Activated CD8-positive, alpha-beta memory T cell treated with anti-CD3 and anti-CD28 coated beads, Interleukin-2, amount 50 U/mL, for 4 hours (primary cell): ENCODE results near the gene RABL3.
"Not testable (repeated sequence)": the region's sequence is repeated elsewhere in the genome, so short reads cannot be mapped to it uniquely, and the experiment has no call there.

Experiments
- DNase-seq: peaks from one replicate; pipeline ENCODE4 v3.0.0-alpha.2; 2020

The RABL3 gene

GRCh38 chr3:120742198-120742848 lies at the start of gene RABL3, which contains the start of gene GTF2E1:
TSS of gene RABL3 (minus strand) at chr3:120742516. CDS start at chr3:120742507, 9 bp downstream.
TSS of gene GTF2E1 (plus strand) at chr3:120742744. CDS start at chr3:120750553, 7,809 bp downstream.
- peak; percentile 96 for DNase-seq

DNA sequence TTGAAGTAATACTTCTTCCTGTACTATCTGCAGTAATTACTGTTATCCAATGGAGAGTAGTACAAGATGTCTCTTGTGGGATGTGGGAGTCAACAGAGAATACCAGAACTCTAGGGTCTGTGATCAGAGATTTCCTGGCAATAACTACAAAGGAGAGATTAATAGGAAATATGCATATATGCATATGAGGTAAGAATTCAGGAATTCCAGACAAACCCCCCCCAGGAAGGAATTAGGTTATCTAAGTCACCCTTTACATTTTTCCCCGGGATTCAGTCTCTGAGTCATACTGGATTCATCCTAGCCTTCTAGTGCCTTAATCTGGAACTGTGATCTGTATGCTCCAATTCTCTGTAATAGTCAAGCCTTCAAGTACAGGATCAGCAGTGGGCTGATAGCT lies 49.6 kb upstream of the RABL3 start:
- no peak for DNase-seq

DNA sequence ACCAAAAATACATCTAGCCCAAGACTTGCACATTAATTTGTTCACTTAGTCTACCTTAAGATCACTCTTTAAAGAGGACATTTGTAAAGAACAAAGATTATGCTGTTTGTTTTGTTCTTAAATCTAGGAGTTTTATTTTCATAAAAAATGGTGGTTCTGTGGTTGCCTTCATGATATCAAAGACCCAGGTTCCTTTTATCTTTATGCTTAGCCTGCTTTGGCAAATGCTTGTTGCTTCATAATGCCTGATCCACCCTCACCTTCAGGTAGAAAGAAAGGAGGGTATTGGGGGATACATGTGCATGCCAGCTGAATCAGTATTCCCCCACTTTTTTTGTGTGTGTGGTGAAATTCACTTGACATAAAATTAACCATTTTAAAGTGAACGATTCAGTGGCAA lies 48.7 kb upstream of the RABL3 start:
- DNase-seq = no peak

DNA sequence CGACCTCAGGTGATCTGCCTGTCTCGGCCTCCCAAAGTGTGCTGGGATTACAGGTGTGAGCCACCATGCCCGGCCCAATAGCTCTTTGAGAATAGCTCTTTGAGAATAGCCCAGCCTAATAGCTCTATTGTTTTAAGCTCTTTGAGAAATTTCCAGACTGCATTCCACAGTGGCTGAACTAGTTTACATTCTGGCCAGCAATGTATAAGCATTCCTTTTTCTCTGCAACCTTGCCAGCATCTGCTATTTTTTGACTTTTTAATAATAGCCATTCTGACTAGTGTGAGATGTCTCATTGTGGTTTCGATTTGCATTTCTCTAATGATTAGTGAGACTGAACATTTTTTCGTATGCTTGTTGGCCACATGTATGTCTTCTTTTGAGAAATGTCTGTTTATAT lies 43.5 kb upstream of the RABL3 start:
- not testable (repeated sequence) for DNase-seq

DNA sequence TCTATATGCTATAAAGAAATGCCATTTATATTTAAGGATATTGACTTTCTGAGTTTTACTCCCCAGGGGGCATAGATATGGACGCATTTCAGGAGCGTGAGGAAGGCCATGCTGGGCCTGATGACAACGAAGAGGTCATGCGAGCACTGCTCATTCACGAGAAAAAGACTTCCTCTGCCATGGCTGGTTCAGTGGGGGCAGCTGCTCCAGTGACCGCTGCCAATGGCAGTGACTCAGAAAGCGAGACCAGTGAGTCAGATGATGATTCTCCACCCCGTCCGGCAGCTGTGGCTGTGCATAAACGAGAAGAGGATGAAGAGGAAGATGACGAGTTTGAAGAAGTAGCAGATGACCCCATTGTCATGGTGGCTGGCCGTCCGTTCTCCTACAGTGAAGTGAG lies 38.7 kb upstream of the RABL3 start:
- no peak for DNase-seq

GRCh38 chr3:120778776-120779175 lies 36.5 kb upstream of the RABL3 start:
- no peak for DNase-seq

GRCh38 chr3:120775411-120775810 lies 33.1 kb upstream of the RABL3 start:
- DNase-seq = no peak

DNA sequence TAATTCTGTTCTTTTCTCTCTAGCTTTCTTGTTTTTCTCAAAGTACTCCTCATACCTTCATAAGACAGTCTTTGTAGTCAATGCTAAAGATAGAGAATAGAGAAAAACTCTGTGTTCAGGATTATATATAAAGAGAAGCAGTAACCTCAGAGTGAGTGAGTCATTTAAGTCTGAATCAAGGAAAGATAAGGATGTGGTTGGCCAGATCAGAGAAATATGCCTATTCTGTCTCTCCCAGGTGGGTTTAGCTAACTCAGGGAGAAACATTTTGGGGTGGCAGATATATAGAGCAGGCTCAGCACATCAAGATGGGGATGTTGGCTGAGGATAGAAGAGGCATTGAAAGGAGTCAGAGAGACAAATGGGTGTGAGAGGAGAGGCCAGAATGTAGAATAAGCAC lies 31.6 kb upstream of the RABL3 start:
- DNase-seq = no peak

DNA sequence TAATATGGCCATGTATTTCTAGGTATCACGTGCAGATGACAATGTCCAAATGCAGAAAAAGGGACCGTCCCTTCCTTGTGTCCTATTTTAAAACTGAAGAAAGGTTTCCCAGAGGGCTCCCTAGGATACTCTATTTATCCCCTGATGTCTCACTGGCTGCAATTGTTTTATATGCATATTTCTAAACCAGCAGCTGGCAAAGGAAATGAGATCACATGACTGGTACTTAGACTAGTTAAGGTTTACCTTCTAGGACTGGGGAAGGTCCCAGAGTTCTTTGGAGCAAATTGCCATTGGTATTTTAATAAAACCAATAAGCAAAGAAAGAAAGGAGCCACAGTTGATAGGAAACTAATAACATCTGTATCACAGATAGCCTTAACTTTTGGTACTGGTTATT lies 29.8 kb upstream of the RABL3 start:
- no peak for DNase-seq

GRCh38 chr3:120770891-120771290 lies 28.6 kb upstream of the RABL3 start:
- no peak for DNase-seq

DNA sequence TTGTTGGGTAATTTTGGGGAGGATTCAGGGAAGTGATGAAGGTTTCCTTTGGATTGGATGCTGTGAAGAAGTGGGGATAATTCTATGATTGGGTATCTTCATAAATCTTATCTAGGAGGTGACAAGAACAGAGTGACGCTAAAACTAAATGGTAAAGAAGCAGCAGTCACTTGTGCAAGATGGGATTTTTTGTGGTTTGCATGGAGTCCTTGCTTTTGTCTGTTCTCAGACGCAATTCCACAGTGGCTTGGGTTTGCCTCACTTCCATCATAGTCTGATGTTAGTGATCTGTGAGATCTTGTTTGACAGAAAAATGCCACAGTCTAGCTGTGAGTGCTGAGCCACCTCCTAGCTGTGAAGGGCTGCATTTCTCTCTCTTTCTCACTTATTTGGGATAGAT lies 27.1 kb upstream of the RABL3 start:
- DNase-seq = no peak

DNA sequence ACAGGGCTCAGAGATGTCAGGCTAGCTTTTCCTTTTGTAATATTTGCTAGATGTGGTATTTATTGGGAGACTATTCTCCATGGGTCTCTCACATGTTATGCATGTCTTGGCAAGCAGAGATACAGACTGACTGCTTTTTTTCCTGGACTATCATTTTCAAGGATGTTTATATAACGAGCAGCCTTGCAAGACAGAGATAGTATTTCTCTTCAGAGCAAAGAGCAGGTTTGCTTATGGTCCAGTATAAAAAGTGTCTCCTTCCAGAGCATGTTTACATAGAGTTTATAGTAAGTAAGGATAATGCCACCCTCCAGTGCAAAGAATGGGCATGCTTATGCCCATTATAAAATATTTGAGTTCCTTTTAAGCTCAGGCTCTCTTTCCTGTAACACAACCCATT lies 24.8 kb upstream of the RABL3 start:
- no peak for DNase-seq

DNA sequence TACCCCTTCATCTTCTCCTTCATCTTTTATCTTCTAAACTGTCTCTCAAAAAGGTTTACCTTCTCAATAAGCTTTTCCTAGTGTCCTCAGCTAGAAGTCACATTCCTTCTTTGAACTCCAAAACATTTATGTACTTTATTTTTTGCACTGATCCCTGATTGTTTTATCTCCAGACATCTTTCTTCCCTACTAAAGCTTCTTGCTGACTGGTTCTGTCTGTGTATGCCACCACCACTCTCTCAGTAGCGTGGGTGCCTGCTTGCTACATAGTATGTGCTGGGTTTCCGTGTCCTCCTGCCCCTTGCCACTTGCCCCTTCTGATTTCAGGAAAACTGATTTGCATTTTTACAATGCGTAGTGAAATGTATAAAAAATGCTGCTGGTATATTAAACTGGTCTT lies 24.3 kb upstream of the RABL3 start:
- DNase-seq = no peak

DNA sequence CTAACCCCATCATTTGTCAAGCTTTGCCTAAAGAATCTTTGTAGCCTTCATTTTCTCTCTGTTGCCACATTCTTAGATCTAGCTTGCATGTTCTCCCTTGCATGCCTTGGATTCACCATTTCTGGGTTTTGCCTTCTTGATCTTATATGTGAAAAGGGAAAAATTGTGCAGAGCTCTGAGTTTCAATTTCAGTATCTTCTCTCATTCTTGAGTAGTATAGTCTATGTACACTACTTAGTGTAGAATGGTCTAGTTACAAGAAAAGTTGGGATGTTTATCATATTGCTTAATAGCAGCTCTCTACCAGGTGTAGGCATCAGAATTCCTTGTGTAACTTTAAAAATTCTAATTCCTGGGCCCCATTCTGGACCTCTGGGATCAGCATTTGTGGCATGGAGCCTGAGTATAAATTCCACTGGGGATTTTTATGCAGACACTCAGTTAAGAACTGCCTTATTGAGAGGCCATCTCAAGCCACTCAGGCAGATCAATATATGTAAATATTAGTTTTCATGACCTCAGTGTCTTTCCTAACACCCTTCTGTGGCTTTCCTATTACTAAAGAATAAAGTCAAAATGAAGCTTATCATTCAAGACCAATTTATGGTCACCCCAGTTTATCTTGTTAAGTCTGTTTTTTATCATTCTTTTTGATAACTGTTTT lies 23.6 kb upstream of the RABL3 start:
- no peak for DNase-seq

DNA sequence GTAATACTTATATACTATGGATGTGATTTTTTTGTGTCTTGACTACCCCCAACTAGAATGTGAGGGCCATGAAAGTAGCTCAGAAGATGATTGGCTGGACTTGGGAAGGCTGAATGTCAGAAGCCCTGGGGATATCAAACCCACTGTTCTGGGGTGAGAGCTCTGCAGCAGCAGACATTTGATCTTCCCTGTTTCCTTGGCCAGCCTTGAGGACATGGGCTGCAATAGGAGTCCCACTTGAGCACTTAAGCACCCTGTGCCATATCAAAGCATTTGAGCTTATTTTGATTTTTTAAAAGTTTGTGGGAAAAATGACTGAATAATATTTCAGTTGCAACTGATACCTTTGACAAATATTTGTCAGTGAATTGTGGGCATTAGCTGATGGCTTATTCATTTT lies 21.9 kb upstream of the RABL3 start:
- DNase-seq = no peak

GRCh38 chr3:120763601-120764000 lies 21.3 kb upstream of the RABL3 start:
- DNase-seq = no peak

GRCh38 chr3:120762615-120763014 lies 20.3 kb upstream of the RABL3 start:
- DNase-seq = no peak

GRCh38 chr3:120758551-120758950 lies 16.2 kb upstream of the RABL3 start:
- not testable (repeated sequence) for DNase-seq

DNA sequence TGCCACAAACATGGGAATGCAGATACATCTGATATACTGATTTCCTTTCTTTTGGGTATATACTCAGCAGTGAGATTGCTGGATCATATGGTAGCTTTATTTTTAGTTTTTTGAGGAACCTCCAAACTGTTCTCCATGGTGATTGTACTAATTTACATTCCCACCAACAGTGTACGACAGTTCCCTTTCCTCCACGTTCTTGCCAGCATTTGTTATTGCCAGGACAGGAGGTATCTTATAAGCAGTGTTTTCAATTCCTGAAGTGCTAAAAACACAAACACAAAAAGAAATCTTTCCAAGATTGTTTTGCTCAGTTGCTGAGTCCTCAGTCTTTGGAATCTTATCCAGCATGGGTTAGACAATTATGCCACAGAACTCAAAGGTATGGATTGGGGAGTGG lies 13.7 kb upstream of the RABL3 start:
- DNase-seq = no peak

DNA sequence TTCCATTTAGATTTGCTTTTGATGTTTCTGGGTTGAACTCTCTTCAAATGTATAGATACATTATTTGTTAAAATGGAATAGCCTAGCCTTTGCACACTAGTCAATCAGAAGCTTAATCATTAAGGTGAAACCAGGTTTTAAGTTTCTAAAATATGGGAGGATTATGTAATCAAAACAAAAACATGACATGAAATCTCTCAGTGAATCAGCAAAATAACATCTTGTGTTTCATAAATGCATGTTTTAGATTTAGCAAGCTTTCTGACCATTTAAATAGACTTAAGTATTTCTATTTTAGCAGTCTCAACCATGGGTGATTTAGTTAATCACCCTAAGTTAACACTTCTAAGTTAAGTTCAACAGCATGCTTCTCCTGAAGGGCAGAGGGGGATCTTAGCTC lies 11.5 kb upstream of the RABL3 start:
- no peak for DNase-seq

GRCh38 chr3:120752865-120753264 lies 10.5 kb upstream of the RABL3 start:
- no peak for DNase-seq

DNA sequence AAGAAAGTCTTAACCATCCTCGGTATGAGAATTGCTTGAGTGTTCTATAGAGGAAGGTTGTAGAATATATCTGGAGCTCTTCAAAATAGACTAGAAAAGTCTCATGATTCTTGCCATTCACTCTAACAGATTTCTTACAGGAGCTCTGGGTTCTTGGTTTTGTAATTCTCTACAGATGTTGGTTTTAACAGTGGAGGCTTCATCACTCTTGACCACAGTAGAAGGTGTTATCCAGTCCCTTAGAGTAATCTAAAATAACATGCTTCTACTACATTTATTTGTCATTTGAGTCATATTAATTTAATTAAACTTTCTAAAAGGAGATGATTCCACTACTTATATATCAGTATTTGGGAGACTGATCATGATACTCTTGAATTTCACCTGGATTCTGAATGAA lies 9.9 kb upstream of the RABL3 start:
- DNase-seq = no peak

- DNase-seq = no peak
Observed at GRCh38 chr3:120749843-120750242, 7.5 kb upstream of the RABL3 start.

DNA sequence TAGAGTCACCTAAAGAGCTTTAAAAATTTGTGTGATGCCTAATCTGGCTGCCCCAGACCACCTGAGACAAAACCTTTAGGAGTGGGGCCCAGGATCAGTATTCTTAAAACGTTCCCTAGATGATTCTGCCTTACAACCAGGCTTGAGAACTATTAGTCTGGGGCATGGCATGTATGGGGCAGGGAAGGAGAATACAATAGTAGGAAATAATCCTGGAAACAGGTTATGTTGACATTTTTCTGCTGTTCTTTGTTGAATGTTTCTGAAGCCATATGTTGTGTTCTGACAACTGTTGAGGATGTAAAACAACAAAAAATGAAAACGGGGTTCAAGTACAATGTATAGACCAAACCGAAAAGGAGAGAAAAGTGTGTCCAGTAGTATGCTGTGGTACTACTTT lies 3.1 kb upstream of the RABL3 start:
- no peak for DNase-seq
